HG03442 (cell line): ENCODE measurements around the gene SMPD3.
A peak's percentile ranks its signal among the peaks of the same experiment; 100 is the strongest.

ENCODE experiments used
- ATAC-seq: cut with Tn5 transposase; IDR thresholded peaks from one replicate; pipeline ENCODE4 v1.9.1; 2021; ENCODE audit warnings: mild to moderate bottlenecking, moderate library complexity; ENCODE audit not compliant: unreplicated experiment

The SMPD3 gene

GRCh38 chr16:68343137-68343536 lies 105.2 kb downstream of the SMPD3 start:
- ATAC-seq: no peak

GRCh38 chr16:68342620-68343019 lies 105.7 kb downstream of the SMPD3 start:
- ATAC-seq: no peak

DNA sequence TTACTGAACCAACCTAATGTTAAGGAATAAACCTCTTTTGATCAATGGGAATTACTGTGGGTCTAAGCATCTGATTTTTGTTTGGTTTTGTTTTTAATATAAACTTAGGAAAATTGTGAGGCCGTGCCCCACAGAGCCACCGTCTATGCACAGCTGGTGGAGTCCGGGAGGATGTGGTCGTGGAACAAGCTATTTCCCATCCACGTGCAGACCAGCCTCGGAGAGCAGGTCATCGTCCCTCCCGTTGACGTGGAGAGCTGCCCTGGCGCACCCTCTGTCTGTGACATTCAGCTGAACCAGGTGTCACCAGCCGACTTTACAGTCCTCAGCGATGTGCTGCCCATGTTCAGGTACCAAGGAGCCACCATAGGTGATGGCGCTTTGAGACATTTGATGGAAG lies 109.1 kb downstream of the SMPD3 start:
- no peak for ATAC-seq

- ATAC-seq: no peak
Measured at GRCh38 chr16:68338326-68339119, 109.8 kb downstream of the SMPD3 start.

DNA sequence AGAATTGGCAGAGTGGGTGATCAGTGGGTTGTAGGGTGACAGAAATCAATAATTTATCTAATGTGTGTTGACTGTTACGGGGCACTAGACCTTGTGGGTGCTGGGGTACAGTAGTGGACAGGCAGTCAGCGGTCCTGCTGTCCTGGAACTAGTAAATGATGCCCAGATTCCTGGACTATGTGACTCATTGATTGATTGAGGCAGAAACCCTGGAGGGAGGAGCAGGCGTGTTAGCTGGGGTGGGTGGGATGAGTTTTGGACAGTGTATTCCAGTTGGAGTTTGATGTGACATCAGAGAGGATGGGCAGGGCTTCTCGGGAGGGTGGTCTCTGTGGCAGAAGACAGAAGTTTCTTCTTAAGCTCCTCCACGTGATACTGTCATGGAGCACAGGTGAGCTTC lies 113.1 kb downstream of the SMPD3 start:
- ATAC-seq: no peak

- ATAC-seq: no peak
Measured at GRCh38 chr16:68332411-68333121, 115.7 kb downstream of the SMPD3 start.

DNA sequence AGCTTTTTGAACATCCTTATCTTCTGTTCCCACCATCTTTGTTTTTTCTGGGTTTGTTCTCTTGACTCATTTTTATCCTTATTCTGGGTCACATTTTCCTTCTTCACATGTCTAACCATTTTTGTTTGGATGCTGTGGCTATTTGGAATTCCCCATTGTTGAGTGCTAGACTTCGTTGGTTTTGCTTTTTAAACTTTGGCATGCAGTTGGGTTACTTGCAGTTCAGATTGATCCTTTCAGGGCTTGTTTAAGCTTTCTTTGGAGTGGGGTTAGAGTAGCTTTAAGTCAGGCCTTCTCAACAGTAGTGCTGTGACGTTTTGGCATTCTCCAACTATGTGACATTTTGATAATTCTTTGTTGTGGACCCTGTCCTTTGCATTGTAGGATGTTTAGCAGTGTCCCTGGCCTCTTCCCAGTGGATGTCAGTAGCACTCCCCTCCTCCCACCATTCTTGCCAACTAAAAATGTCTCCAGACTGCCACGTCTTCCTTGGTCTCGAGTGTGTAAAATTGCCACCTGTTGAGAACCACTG lies 116.4 kb downstream of the SMPD3 start:
- ATAC-seq: no peak

DNA sequence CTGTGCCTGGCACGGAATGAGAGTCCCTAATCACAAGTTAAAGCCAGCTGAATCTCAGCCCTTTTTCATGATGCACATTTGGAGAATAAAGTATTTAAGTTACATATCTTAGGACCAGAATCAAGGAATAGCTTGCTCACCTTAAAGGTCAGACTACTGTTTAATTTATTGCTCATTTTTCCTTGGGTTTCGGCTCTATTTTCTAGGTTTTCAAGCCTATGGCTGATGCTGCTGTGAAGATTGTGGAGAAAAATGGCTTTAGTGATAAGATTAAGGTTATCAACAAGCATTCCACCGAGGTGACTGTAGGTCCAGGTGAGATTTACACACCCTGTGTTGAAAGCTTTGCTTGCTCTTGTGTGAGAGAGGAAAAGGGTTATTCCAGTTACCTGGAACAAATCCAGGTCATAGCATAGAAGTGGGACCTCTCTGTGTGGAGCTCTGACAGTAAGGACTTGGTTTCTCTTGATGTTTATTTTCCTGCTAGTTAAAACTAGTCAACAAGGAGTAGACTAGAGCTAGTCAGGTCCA lies 119.4 kb downstream of the SMPD3 start:
- no peak for ATAC-seq

GRCh38 chr16:68328151-68328859 lies 120.0 kb downstream of the SMPD3 start:
- ATAC-seq: peak; percentile 72

DNA sequence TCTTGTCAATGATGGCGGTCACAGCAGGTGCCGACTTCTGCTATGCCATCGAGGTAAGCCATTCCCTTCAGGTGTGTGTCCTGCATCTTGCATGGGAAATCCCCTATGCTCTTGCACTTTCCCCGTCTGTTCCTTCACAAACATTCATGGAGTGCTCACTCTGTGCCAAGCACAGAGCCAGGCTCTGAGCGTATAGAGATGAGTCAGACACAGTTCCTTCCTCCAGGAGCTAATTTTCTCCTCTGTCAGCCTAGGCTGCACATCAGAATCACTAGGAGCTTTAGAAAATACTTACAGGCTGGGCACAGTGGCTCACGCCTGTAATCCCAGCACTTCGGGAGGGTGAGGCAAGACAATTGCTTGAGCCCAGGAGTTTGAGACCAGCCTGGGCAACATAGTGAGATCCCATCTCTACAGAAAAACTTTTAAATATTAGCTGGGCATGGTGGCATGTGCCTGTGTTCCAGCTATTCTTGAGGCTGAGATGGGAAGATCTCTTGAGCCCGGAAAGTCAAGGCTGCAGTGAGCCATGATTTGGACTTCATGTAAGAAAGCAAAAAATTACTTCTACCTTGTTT lies 123.4 kb downstream of the SMPD3 start:
- no peak for ATAC-seq

DNA sequence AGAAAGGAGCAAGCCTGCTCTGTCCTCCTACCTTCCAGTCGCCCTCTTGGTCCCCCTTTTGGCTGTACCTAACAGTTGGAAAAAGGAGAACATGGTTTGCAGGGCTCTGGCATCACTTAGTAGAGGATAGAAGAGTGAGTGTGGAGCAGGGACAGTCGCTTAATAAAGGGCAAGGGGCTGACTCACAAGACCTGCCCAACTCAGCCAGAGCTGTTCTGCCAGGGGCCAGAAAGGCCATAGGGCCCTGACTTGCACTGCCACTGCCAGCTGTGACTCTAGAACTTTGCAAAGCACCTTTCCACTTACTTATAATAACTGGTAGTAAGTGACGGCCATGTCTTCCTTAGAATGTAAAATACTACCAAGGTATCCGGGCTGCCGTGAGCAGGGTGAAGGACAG lies 124.0 kb downstream of the SMPD3 start:
- no peak for ATAC-seq

DNA sequence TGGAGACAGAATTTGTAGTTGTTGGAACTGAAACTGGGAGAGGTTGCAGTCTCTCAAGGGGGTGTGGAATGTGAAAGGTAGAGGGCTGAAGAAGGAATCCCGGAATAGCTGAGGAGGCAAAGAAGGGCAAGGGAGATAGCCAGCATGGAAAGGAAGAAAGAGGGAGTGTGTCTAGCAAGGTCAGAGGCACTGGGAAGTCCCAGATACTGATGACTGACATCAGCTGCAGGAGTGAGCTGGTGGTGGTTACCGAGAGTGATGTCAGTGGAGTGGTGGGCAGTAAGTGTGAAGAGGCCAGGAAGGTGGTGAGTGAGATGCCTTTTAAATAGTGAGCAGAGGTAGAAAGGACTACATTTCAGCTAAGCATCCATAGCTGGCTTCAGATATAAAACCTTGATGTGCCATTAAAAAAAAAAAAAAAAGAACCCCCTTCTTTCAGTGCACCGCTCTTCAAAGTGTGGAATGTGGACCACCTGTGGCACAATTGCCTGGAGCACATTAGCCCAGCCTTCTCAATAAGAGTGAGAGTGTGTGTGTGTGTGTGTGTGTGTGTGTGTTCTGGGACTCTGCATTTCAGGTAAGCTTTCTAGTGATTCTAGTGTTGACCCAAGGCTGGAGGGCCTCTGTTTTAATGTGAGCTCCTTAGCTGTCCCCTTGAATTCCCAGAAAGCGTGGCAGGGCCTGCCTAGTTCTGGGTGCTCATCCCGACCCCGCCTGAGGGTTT lies 129.0 kb downstream of the SMPD3 start:
- peak; percentile 61 for ATAC-seq

- ATAC-seq: no peak
Measured at GRCh38 chr16:68313116-68313515, 135.2 kb downstream of the SMPD3 start.

GRCh38 chr16:68310774-68311511 lies 137.4 kb downstream of the SMPD3 start, which contains the start of the genes PRMT7 and SLC7A6OS:
Gene PRMT7 (plus strand): TSS chr16:68311019. CDS start chr16:68315980, 4,961 bp downstream.
Gene SLC7A6OS (minus strand): TSS chr16:68310946. CDS start chr16:68310926, 20 bp downstream.
- peak; percentile 96 for ATAC-seq

DNA sequence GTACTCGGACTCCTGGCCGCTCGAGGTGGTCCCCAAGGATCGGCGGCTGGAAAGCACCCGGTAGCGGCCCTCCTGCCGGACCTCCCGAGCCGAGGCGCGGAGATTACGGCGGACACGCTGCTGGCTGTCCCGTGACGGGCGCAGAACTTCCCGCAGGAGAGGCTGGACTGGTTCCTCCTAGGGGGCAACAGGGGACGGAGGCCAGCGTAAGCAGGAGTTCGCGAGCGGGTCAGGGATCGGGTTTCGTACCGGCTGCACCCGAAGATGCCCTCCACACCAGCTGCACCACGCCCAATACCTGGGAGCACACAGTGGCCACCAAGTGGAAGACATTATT lies 137.9 kb downstream of the SMPD3 start:
- ATAC-seq: peak; percentile 15

DNA sequence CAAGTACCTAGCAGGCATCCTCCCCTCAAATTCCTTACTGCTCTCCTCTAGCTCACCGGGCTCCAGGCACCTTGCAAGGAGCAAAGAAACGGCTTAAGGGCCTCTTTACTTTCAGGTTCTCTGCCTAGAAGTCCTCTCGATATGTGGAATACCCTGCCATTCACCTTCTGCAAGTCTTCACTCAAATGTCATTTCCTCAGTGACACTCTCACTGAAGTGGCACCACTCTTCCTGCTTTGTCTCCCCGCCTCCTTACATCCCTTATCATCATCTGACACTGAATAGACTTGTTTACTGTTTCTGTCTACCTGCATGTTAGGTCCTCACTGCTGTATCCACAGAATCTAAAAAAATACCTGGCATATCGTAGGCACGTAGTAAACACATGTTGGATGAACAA lies 138.5 kb downstream of the SMPD3 start:
- ATAC-seq: no peak
